LNCaP clone FGC (cell line): ENCODE data around the gene MCOLN1.

ENCODE experiments used
- DNase-seq: peaks from one replicate; pipeline ENCODE4 v3.0.0-alpha.2; 2011; ENCODE audit warnings: low read depth
- H3K4me3 ChIP-seq: 2 replicates; pipeline ENCODE4 v1.5.1; 2011; ENCODE audit warnings: mild to moderate bottlenecking, low read depth, low read length, control low read depth
- CTCF ChIP-seq: IDR thresholded peaks from 2 replicates; pipeline ENCODE4 v1.5.1; 2012; ENCODE audit warnings: mild to moderate bottlenecking; ENCODE audit not compliant: control insufficient read depth, insufficient read depth; ENCODE audit errors: extremely low read depth

Gene MCOLN1

GRCh38 chr19:7524992-7525739 is 2.7 kb downstream of the MCOLN1 start:
- no peak overlapping the region for H3K4me3 ChIP-seq
- no peak for DNase-seq
- no peak for TF ChIP-seq CTCF

- no peak for DNase-seq
- no peak for TF ChIP-seq CTCF
Measured at GRCh38 chr19:7526059-7526929, 3.9 kb downstream of the MCOLN1 start.

DNA sequence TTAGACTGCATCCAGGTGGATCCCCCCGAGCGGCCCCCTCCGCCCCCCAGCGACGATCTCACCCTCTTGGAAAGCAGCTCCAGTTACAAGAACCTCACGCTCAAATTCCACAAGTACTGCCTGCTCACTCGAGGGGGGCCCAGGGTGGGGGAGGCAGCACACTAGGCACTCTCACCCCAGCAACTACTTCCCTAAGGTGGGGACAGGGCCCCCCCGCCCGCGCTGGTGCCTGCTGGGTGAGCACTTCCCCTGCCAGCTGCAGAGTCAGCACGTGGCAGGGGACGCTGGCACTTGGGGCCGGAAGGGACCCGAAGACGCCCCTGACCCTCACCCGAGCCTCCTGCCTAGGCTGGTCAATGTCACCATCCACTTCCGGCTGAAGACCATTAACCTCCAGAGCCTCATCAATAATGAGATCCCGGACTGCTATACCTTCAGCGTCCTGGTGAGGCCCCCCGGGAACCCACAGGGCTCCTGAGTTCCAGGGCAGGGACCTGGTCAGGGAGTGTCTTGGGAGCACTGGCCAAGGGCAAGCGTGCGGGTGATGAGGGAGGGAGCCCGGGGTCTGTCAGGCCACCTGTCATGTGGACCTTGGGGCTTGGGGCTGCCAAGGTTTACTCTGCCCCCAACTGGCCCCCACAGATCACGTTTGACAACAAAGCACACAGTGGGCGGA is 5.2 kb downstream of the MCOLN1 start:
- H3K4me3 ChIP-seq: no peak overlapping the region
- DNase-seq: no peak
- TF ChIP-seq CTCF: no peak

More at GRCh38 chr19:7526059-7526929, 3.9 kb downstream of the MCOLN1 start:
- H3K4me3 ChIP-seq: no peak overlapping the region

DNA sequence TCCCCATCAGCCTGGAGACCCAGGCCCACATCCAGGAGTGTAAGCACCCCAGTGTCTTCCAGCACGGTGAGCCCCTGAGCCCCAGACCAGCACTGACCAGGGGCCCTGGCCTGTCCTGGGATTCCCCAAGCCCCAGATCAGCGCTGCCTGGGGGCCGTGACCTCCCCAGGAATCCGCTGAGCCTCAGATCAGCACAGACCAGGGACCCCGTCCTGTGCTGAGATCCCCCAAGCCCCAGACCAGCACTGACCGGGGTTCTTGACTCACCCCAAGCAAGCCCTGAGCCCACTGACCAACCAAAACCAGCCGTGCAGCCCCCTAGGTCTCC is 5.7 kb downstream of the MCOLN1 start:
- H3K4me3 ChIP-seq: no peak overlapping the region
- DNase-seq: no peak
- TF ChIP-seq CTCF: no peak

GRCh38 chr19:7528522-7529245 is 6.3 kb downstream of the MCOLN1 start:
- no peak overlapping the region for H3K4me3 ChIP-seq
- no peak for DNase-seq
- TF ChIP-seq CTCF: no peak

DNA sequence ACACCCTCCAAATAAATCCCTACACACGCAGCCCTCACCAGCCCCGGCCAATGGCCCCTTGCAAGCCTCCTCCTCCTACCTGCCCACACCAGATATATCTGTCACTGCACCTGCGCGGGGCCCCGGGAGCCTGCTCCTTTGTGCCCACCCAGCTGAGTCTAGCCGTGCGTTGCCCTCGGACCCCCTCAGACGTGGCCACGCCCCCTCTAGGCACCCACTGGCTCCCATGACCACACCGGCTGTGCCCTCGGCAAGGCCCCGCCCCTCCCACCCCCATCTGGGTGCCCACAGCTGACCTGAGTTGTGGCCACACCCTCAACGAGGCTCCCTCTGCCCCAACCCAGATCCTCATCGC is 6.8 kb downstream of the MCOLN1 start:
- H3K4me3 ChIP-seq: no peak overlapping the region
- DNase-seq: no peak
- no peak for TF ChIP-seq CTCF
